IMR-90 (cell line): ENCODE measurements around the gene TACR2. TPM values are rescaled to one million over a fixed set of nuclear protein-coding genes. Genes with fewer than 3 reads are reported as not detected.

Experiments used
- ATAC-seq: fragments of 200-7000 bp; cut with Tn5 transposase; 2 replicates; pipeline ENCODE4 v1.9.1; 2020; ENCODE audit warnings: low read depth, mild to moderate bottlenecking, moderate library complexity
- BruUV-seq: library from RNA; stranded (reverse); fragments of 400-500 nt; replicated peaks from 2 replicates; lab custom pipeline; 2021; lab: Mats Ljungman, UMichigan
- CTCF ChIA-PET: fragments of 300-600 bp; formaldehyde crosslinking; extraction: SDS; loops from one replicate; lab custom pipeline; 2021; ENCODE audit warnings: antibody characterized with exemption; lab: Yijun Ruan, JAX
- POLR2A ChIA-PET: fragments of 300-600 bp; sonication (Branson Sonifier 250); formaldehyde crosslinking; loops from one replicate; lab custom pipeline; 2022; ENCODE audit warnings: antibody characterized with exemption; ENCODE audit not compliant: unreplicated experiment; lab: Charles Lee
- DNase-seq: peaks from one replicate; pipeline ENCODE4 v3.0.0; 2013
- H2AFZ ChIP-seq: replicated peaks from 2 replicates; pipeline ENCODE3; 2013; ENCODE audit warnings: low read length, mild to moderate bottlenecking; ENCODE audit not compliant: poor library complexity
- H2AK5ac ChIP-seq: 2 replicates; pipeline ENCODE4 v1.6.1; 2013; ENCODE audit warnings: low read depth, low read length, inconsistent platforms
- H2AK9ac ChIP-seq: replicated peaks from 2 replicates; pipeline ENCODE3; 2013; ENCODE audit warnings: mild to moderate bottlenecking, low read depth, low read length, moderate library complexity; ENCODE audit not compliant: poor library complexity
- H2BK120ac ChIP-seq: 2 replicates; pipeline ENCODE4 v1.6.1; 2013; ENCODE audit warnings: low read depth, low read length, inconsistent platforms
- H2BK15ac ChIP-seq: 3 replicates; pipeline ENCODE4 v1.6.1; 2013; ENCODE audit warnings: low read depth, low read length, inconsistent platforms
- H2BK20ac ChIP-seq: 2 replicates; pipeline ENCODE4 v1.6.1; 2013; ENCODE audit warnings: low read depth, mild to moderate bottlenecking, inconsistent platforms, low read length, moderate library complexity
- H2BK5ac ChIP-seq: 2 replicates; pipeline ENCODE4 v1.6.1; 2013; ENCODE audit warnings: mild to moderate bottlenecking, low read depth, low read length, inconsistent platforms; ENCODE audit not compliant: poor library complexity, severe bottlenecking
- H3K14ac ChIP-seq: replicated peaks from 2 replicates; pipeline ENCODE4 v1.6.1; 2013; ENCODE audit warnings: low read depth, low read length, inconsistent platforms
- H3K18ac ChIP-seq: 2 replicates; pipeline ENCODE4 v1.6.1; 2013; ENCODE audit warnings: low read depth, low read length, control low read depth
- H3K23ac ChIP-seq: 2 replicates; pipeline ENCODE4 v1.6.1; 2013; ENCODE audit warnings: low read depth, low read length, inconsistent platforms
- H3K27ac ChIP-seq: 2 replicates; pipeline ENCODE4 v1.5.1; 2013; ENCODE audit warnings: mild to moderate bottlenecking, control low read depth, low read length; ENCODE audit not compliant: insufficient read depth
- H3K27me3 ChIP-seq: 2 replicates; pipeline ENCODE4 v1.6.1; 2013; ENCODE audit warnings: low read length; ENCODE audit not compliant: control insufficient read depth, insufficient read depth
- H3K36me3 ChIP-seq: 2 replicates; pipeline ENCODE4 v1.6.1; 2013; ENCODE audit warnings: low read length, mixed read lengths; ENCODE audit not compliant: control insufficient read depth, insufficient read depth
- H3K4ac ChIP-seq: 2 replicates; pipeline ENCODE4 v1.6.1; 2013; ENCODE audit warnings: low read depth, low read length, inconsistent platforms
- H3K4me1 ChIP-seq: 2 replicates; pipeline ENCODE4 v1.6.1; 2013; ENCODE audit warnings: low read length, mixed read lengths; ENCODE audit not compliant: control insufficient read depth, insufficient read depth
- H3K4me2 ChIP-seq: 2 replicates; pipeline ENCODE4 v1.6.1; 2013; ENCODE audit warnings: low read depth, mild to moderate bottlenecking, control low read depth, low read length, moderate library complexity
- H3K4me3 ChIP-seq: 2 replicates; pipeline ENCODE4 v1.5.1; 2013; ENCODE audit warnings: low read depth, mild to moderate bottlenecking, control low read depth, low read length, moderate library complexity; ENCODE audit not compliant: insufficient read depth
- H3K56ac ChIP-seq: 2 replicates; pipeline ENCODE4 v1.6.1; 2013; ENCODE audit warnings: low read length, inconsistent platforms; ENCODE audit not compliant: insufficient read depth; ENCODE audit errors: extremely low read depth
- H3K79me1 ChIP-seq, 2 experiments: 2 replicates each; pipeline ENCODE4 v1.6.1; 2013; ENCODE audit warnings: low read length in 2 of 2, inconsistent platforms in 1 of 2, low read depth in 1 of 2
- H3K9ac ChIP-seq: 2 replicates; pipeline ENCODE4 v1.6.1; 2013; ENCODE audit warnings: low read depth, low read length, control low read depth
- H3K9me1 ChIP-seq: 2 replicates; pipeline ENCODE4 v1.6.1; 2013; ENCODE audit warnings: low read length, inconsistent platforms; ENCODE audit not compliant: insufficient read depth
- H3K9me3 ChIP-seq: 2 replicates; pipeline ENCODE4 v1.6.1; 2013; ENCODE audit warnings: low read length; ENCODE audit not compliant: control insufficient read depth, insufficient read depth
- H4K20me1 ChIP-seq: 2 replicates; pipeline ENCODE4 v1.6.1; 2013; ENCODE audit warnings: low read length, inconsistent platforms; ENCODE audit not compliant: insufficient read depth
- H4K5ac ChIP-seq: 2 replicates; pipeline ENCODE4 v1.6.1; 2013; ENCODE audit warnings: mild to moderate bottlenecking, low read depth, low read length, control low read depth
- H4K8ac ChIP-seq, 2 experiments: 2 replicates each; pipeline ENCODE4 v1.6.1; 2013; ENCODE audit warnings: low read depth in 2 of 2, low read length in 2 of 2, control low read depth in 1 of 2, inconsistent platforms in 1 of 2
- H4K91ac ChIP-seq: 2 replicates; pipeline ENCODE4 v1.6.1; 2013; ENCODE audit warnings: low read depth, low read length, inconsistent platforms; ENCODE audit not compliant: insufficient read depth
- BHLHE40 ChIP-seq: fragments of 150-350 bp; IDR thresholded peaks from 2 replicates; pipeline ENCODE4 v1.6.1; 2016; ENCODE audit warnings: mild to moderate bottlenecking, low read depth, low read length
- ELK1 ChIP-seq: fragments of 150-350 bp; IDR thresholded peaks from 2 replicates; pipeline ENCODE4 v1.6.1; 2016; ENCODE audit warnings: low read depth, mild to moderate bottlenecking, low read length, moderate library complexity, borderline replicate concordance
- FOS ChIP-seq: fragments of 150-350 bp; IDR thresholded peaks from 2 replicates; pipeline ENCODE4 v1.6.1; 2016; ENCODE audit warnings: low read depth, low read length
- SMC3 ChIP-seq: fragments of 150-350 bp; IDR thresholded peaks from 2 replicates; pipeline ENCODE4 v1.6.1; 2016; ENCODE audit warnings: low read depth, mild to moderate bottlenecking, antibody characterized with exemption, low read length, moderate library complexity
- USF2 ChIP-seq: fragments of 150-350 bp; IDR thresholded peaks from 2 replicates; pipeline ENCODE4 v1.6.1; 2017; ENCODE audit warnings: mild to moderate bottlenecking, antibody characterized with exemption, low read length, low read depth
- WGBS, 2 experiments: methylation state at CpG; one replicate each; pipeline versions ENCODE4 v1.1.5 to v1.1.7; 2013; ENCODE audit warnings: missing lambda C conversion rate in 2 of 2; ENCODE audit not compliant: insufficient read length in 1 of 2; ENCODE audit errors: extremely low coverage in 2 of 2; 5-methylcytosine and 5-hydroxymethylcytosine counted together
- dilution Hi-C: fragments of 300-500 bp; cut with HindIII; formaldehyde crosslinking; loops from one replicate; pipeline ENCODE4 v1.14.3; 2018; ENCODE audit warnings: low sequenced_read_pairs; ENCODE audit not compliant: unreplicated experiment
- in situ Hi-C: fragments of 300-500 bp; cut with MboI; formaldehyde crosslinking; loops from 3 replicates; pipeline ENCODE4 v1.14.3; 2019; ENCODE audit warnings: low sequenced_read_pairs, inconsistent platforms, mixed read lengths
- intact Hi-C: fragments of 100-400 bp; cut with micrococcal nuclease; formaldehyde crosslinking; loops from 2 replicates; pipeline ENCODE4 v1.10.0; 2022
- polyA plus RNA-seq, 3 experiments: library from polyadenylated mRNA; depleted of rRNA; stranded (reverse); fragments of >200 nt; gene quantifications; 2 replicates each; pipeline ENCODE4 v1.2.3, GENCODE V29; 2012; ENCODE audit warnings: low replicate concordance in 1 of 3
- total RNA-seq: library from RNA; depleted of rRNA; stranded (reverse); fragments of >200 nt; gene quantifications from 2 replicates; pipeline ENCODE4 v1.2.3, GENCODE V29; 2012
- TF ChIP-seq, protein P1 (sequence below): conservative IDR thresholded peaks from 2 replicates; pipeline ENCODE4 v1.5.1; 2012; ENCODE audit warnings: mild to moderate bottlenecking, low read depth, low read length, improper control_type of control experiment

TACR2 gene
- total and polyA plus RNA-seq, 2 of the 4 experiments (the other 2 are of a cell fraction): not detected

GRCh38 chr10:69439350-69439739, 22.6 kb upstream of the TACR2 start:
- no peak overlapping the region for H4K5ac ChIP-seq
- no peaks in the 10 kb centered on the region for H3K9me3 ChIP-seq
- no peaks in the 10 kb centered on the region for H3K36me3 ChIP-seq
- no peak overlapping the region for H3K4me2 ChIP-seq
- H3K4me1 ChIP-seq: peaks cover 12% of the 10 kb centered on the region
- H2BK120ac ChIP-seq: peak overlapping the region; percentile 20
- H3K4me3 ChIP-seq: no peak overlapping the region
- CTCF ChIA-PET: interaction anchor here (1.5 kb wide), 1 partner anchor 9 kb away, joined by 3 read pairs; no protein-coding TSS in a partner anchor
- peak overlapping the region; percentile 31; the same call in 1 of the 2 replicates for H4K91ac ChIP-seq
- dilution Hi-C loops: no loop called here
- H3K56ac ChIP-seq: no peak overlapping the region
- H4K20me1 ChIP-seq: no peaks in the 10 kb centered on the region
- H3K9me1 ChIP-seq: peaks cover 11% of the 10 kb centered on the region; the same call in 1 of the 2 replicates
- H3K27me3 ChIP-seq: peaks cover 13% of the 10 kb centered on the region
- TF ChIP-seq, protein P1, sequence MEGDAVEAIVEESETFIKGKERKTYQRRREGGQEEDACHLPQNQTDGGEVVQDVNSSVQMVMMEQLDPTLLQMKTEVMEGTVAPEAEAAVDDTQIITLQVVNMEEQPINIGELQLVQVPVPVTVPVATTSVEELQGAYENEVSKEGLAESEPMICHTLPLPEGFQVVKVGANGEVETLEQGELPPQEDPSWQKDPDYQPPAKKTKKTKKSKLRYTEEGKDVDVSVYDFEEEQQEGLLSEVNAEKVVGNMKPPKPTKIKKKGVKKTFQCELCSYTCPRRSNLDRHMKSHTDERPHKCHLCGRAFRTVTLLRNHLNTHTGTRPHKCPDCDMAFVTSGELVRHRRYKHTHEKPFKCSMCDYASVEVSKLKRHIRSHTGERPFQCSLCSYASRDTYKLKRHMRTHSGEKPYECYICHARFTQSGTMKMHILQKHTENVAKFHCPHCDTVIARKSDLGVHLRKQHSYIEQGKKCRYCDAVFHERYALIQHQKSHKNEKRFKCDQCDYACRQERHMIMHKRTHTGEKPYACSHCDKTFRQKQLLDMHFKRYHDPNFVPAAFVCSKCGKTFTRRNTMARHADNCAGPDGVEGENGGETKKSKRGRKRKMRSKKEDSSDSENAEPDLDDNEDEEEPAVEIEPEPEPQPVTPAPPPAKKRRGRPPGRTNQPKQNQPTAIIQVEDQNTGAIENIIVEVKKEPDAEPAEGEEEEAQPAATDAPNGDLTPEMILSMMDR: no peak
- TF ChIP-seq USF2 (no peak), SMC3 (no peak), BHLHE40 (no peak), ELK1 (no peak), FOS (no peak)
- H2BK5ac ChIP-seq: no peak overlapping the region
- H2AK5ac ChIP-seq: peak overlapping the region; percentile 81
- H2BK15ac ChIP-seq: peak overlapping the region; percentile 68; the same call in 1 of the 3 replicates
- POLR2A ChIA-PET: no interaction called here
- H3K18ac ChIP-seq: no peak overlapping the region
- BruUV-seq: no TSS peak
- no peak overlapping the region for H3K9ac ChIP-seq
- H3K14ac ChIP-seq: peak overlapping the region; percentile 44; the same call in 1 of the 2 replicates
- no peak for DNase-seq
- H3K79me1 ChIP-seq: no peaks in the 10 kb centered on the region
- no peak overlapping the region for H2AK9ac ChIP-seq
- H2AFZ ChIP-seq: peak overlapping the region; percentile 72
- H3K27ac ChIP-seq: no peak overlapping the region
- in situ Hi-C loops: no loop called here
- ATAC-seq: peak; percentile 10; the same call in 1 of the 2 replicates
- intact Hi-C loops: no loop called here
- 73% methylated on average over 3 of the region's 5 CpGs; no CpG with 5 or more reads in 1 of the 2 experiments for WGBS, 2 experiments
- peak overlapping the region; percentile 69 for H2BK20ac ChIP-seq
- H3K4ac ChIP-seq: 0 out of 2 replicates have a peak overlapping the region, but pooled peaks have one; percentile 55
- H4K8ac ChIP-seq: peak overlapping the region; percentile 68 to 81; a peak in 3 of 4 replicates
- H3K23ac ChIP-seq: no peak overlapping the region; the same call in 1 of the 2 replicates
